Epithelial cell of proximal tubule (primary cell): Measurements from ENCODE around the gene PLCXD3. TPM values are rescaled to one million over a fixed set of nuclear protein-coding genes. Genes with fewer than 3 reads are reported as not detected.

Experiments used
- DNase-seq: peaks from one replicate; pipeline ENCODE4 v3.0.0-alpha.2; 2011; ENCODE audit warnings: low read depth
- H3K4me3 ChIP-seq: 2 replicates; pipeline ENCODE4 v1.5.1; 2011; ENCODE audit warnings: low read depth, mild to moderate bottlenecking, low read length
- total RNA-seq: library from RNA; depleted of rRNA; stranded (reverse); fragments of >200 nt; gene quantifications from 2 replicates; pipeline ENCODE4 v1.2.3, GENCODE V29; 2015
- TF ChIP-seq, protein P1 (sequence below): conservative IDR thresholded peaks from 2 replicates; pipeline ENCODE4 v1.5.1; 2012; ENCODE audit warnings: low read depth, mild to moderate bottlenecking, low read length

PLCXD3 gene, protein sequence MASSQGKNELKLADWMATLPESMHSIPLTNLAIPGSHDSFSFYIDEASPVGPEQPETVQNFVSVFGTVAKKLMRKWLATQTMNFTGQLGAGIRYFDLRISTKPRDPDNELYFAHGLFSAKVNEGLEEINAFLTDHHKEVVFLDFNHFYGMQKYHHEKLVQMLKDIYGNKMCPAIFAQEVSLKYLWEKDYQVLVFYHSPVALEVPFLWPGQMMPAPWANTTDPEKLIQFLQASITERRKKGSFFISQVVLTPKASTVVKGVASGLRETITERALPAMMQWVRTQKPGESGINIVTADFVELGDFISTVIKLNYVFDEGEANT
- 0.07 and 0.46 TPM in 2 replicates for total RNA-seq

DNA sequence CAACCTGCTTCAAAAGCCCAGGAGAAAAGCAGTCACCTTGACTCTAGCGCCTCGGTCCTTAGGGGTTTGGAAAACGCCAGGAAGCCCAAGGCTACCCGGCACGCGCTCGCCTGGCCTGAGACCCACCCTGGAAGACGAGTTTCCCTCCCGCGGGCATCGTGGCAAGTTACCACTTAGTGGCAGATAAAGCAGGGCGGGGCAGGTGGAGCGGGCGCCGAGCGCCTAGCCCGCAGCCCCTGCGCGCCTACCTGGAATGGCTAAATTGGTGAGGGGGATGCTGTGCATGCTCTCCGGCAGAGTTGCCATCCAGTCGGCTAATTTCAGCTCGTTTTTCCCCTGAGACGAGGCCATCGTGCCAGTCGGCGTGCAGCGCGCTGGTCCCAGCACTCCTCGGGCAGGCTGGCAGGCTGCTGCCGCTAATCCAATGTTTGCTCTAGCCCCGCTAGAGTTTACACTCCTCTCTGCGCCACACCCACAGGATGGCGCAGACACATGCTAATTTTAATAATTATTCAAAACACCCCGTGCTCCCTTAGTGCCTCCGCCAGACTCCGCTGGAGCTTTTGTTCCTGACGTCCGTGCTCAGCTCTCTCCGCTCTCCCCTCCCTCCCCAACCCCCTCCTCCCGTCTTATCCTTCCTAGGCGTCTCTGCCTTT lies at the start of gene PLCXD3:
TSS of gene PLCXD3 (minus strand) at position 426 of the 656 bp plus-strand sequence. CDS start at position 351, 75 bp downstream.
- no peak for DNase-seq
- TF ChIP-seq, protein P1, sequence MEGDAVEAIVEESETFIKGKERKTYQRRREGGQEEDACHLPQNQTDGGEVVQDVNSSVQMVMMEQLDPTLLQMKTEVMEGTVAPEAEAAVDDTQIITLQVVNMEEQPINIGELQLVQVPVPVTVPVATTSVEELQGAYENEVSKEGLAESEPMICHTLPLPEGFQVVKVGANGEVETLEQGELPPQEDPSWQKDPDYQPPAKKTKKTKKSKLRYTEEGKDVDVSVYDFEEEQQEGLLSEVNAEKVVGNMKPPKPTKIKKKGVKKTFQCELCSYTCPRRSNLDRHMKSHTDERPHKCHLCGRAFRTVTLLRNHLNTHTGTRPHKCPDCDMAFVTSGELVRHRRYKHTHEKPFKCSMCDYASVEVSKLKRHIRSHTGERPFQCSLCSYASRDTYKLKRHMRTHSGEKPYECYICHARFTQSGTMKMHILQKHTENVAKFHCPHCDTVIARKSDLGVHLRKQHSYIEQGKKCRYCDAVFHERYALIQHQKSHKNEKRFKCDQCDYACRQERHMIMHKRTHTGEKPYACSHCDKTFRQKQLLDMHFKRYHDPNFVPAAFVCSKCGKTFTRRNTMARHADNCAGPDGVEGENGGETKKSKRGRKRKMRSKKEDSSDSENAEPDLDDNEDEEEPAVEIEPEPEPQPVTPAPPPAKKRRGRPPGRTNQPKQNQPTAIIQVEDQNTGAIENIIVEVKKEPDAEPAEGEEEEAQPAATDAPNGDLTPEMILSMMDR, result no peak
- H3K4me3 ChIP-seq, result peak within 1 kb of the TSS; percentile 48

DNA sequence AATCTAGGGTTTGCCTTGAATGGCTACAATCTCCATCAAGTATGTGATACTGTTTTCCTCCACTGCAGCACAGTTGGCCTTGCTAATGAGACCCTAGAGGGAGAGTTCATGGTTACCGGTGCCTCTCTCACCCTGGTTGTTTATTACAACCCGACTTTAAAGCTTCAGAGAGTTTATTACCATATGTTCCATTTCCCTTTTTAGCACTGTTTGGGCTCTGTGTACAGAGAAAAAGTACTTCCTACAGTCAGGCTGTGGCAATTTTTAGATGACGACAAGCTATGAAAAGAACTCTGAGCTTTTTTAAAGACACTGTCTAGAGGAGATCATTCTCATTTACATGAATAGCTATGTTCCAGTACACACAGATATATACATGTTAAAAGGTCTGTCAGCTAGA lies 48.8 kb upstream of the PLCXD3 start:
- DNase-seq, result no peak
- no peak overlapping the region for H3K4me3 ChIP-seq
- TF ChIP-seq, protein P1, result no peak

DNA sequence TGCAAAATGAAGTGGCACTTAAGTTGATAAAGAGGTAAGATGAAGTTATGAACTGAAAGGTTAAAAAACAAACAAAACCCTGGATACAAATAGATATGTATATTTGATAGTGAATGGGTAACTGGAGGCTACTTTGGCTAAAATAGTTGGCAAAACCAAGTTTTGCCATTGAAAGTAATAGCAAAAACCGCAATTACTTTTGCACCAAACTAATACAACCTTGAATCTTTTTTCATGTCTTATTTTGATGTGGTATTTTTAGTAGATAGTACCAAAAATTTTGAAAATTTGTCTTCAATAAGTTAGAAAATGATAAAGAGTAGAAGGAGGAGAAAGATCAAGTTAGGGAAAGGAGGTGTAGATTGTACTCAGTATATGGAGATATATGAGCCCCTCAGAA lies 47.9 kb upstream of the PLCXD3 start:
- H3K4me3 ChIP-seq, result no peak overlapping the region
- TF ChIP-seq, protein P1, result no peak
- DNase-seq, result no peak

DNA sequence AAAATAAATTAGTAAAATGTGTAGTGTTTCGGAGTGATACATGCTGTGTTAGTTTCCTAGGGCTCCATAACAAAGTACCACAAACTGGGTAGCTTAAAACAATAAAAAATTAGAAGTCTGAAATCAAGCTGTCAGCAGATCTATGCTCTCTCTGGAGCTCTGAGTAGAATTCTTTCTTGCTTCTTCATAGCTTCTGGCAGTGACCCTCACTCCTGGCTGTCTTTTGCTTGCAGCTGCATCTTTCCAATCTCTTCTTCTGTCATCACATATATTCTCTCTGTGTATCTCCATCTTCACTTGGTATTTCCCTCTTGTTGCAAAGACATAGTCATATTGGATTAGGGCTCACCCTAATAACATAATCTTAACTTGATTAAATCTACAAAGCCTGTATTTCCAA lies 37.6 kb upstream of the PLCXD3 start:
- H3K4me3 ChIP-seq, result no peak overlapping the region
- TF ChIP-seq, protein P1, result no peak
- no peak for DNase-seq

DNA sequence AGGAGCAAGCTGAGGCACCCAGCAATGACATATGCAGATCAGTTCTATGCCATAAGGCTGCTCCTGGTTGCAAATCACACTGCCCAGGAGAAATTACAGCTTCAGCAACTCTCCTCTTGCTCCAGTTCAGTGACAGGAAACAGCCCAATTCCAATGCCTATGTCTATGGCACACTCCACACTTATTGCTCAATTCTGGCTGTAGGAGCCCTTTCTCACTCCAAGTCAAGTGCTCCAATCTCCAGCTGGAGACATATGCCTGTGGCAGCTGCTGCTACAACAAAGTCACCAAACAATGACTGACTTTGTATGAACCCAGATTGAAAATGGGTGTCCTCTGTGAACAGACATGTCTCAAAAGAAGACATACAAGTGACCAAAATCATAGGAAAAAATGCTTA lies 31.8 kb upstream of the PLCXD3 start:
- TF ChIP-seq, protein P1, result no peak
- no peak overlapping the region for H3K4me3 ChIP-seq
- no peak for DNase-seq

DNA sequence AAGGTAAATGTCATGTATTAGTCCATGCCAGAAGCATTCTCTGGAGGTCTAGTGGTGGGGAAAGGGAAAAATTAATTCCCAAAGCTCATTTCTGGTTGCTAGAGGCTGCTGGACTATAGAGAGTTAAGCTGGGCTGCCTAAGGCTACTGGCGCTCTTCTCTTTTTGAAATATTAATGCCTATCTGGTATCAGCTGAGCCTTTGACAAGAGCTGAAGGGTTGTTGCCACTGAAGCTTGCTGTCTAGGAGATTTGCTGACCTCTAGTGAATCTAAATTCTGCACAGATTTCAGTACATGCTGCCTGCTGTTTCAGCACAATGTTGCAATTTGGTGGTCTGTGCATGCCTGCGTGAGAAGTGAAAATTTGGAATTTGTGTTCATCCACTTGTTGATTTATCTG lies 29.1 kb upstream of the PLCXD3 start:
- no peak for DNase-seq
- TF ChIP-seq, protein P1, result no peak
- no peak overlapping the region for H3K4me3 ChIP-seq
